Kidney tubule cell (primary cell): ENCODE measurements around the gene ROCK2.
"Not testable (repeated sequence)": the region's sequence is repeated elsewhere in the genome, so short reads cannot be mapped to it uniquely, and the experiment has no call there.

ENCODE experiments used
- DNase-seq: peaks from one replicate; pipeline ENCODE4 v3.0.0-alpha.2; 2018; ENCODE audit warnings: low spot score

Gene ROCK2

DNA sequence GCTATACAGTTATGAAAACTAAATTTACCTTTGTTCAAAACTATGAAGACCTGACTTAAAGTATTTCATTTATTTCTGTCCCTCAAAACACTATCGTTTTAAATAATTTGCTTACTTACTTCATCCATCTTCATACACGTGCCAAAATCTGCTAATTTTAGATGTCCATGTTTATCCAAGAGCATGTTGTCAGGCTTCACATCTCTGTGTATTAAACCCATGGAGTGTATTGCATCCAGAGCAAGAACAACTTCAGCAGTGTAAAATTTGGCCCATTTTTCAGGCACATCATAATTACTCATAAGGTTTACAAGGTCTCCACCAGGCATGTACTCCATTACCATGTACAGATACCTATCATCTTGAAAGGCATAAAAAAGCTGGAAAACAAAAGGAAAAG, 108.9 kb downstream of the ROCK2 start:
- DNase-seq = no peak

GRCh38 chr2:11234309-11234708, 110.1 kb downstream of the ROCK2 start:
- peak; percentile 18 for DNase-seq

- not testable (repeated sequence) for DNase-seq
Measured at GRCh38 chr2:11231193-11231592, 113.2 kb downstream of the ROCK2 start.

- DNase-seq = no peak
Measured at GRCh38 chr2:11228692-11229091, 115.7 kb downstream of the ROCK2 start.

- no peak for DNase-seq
Measured at GRCh38 chr2:11227595-11227994, 116.8 kb downstream of the ROCK2 start.

DNA sequence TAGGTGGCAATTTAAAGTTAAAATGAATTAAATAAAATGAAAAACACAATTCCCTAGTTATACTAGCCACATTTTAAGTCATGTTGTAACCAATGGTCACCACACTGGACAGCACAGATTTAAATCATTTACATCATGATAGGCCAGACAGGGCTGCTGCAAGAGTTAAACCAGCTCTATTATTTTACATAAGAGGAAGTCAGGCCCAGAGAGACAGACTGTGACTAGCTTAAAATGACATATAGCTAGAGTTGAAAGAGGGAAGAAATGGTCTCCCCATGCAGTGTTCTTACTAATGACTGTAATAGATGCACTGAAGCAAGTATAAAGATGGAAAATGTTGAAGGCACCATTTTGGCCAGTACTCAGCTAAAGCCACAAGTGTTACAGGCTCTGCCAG, 119.5 kb downstream of the ROCK2 start:
- DNase-seq = no peak

DNA sequence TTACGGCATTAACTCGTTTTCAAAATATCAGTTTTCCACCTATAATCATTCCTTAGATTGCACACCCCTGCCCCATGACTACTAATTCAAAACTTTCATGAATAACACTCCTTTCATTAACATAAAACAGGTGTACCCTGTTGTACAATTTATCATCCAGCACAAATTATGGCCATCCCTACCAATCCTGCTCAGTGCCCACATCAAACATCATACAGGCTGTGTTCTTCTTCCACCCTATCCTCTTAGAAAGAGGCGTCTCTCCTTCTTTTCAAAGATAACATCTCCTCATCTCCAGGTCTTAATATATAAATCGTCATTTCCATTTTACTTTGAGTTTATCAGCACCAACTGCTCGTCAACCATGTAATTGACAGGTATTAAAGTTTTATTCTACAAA, 121.6 kb downstream of the ROCK2 start:
- no peak for DNase-seq

GRCh38 chr2:11220445-11220844, 124.0 kb downstream of the ROCK2 start:
- DNase-seq = no peak

DNA sequence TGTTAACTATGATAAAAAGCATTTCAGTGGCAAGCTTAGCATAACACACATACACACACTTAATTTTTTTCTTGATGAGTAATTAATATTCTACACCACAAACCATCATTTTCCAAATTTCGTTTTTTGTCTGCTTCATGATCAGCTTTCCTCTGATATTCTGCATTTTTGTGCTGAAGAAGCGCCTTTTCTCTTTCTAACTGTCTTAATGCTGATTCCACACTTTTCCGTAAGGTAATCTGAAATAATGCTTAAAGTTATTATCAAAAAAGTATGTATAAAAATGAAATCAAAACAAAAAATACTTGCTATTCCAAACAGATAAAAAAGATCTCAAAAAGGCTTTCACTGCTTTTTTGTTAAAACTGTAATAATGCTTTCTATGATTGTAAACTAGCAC, 129.0 kb downstream of the ROCK2 start:
- DNase-seq = no peak

GRCh38 chr2:11214770-11215169, 129.7 kb downstream of the ROCK2 start:
- DNase-seq = no peak

- no peak for DNase-seq
Measured at GRCh38 chr2:11213975-11214374, 130.5 kb downstream of the ROCK2 start.

DNA sequence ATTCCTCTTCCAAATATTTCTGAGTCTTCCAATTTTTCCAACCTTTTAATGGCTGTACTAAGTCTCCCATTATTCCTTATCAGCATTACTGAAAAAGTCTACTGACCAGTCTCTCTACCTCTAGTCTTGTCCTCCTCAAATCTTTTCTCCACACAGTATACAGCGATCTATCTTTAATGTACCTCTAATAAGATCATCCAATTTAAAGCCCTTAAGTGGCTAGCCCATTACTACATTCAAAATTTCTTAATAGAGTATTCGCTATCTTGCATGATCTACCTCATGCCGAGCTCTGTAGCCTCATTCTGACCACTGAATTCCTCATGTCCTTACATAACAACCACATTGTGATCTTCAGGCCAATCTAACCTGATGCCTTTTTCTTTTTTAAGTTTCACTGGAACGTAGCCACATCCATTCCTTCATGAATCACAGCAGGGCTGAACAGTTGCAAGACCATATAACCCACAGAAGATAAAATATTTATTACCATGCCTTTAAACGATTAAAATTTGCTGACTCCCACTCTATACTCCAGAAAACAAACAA, 131.3 kb downstream of the ROCK2 start:
- DNase-seq = no peak

DNA sequence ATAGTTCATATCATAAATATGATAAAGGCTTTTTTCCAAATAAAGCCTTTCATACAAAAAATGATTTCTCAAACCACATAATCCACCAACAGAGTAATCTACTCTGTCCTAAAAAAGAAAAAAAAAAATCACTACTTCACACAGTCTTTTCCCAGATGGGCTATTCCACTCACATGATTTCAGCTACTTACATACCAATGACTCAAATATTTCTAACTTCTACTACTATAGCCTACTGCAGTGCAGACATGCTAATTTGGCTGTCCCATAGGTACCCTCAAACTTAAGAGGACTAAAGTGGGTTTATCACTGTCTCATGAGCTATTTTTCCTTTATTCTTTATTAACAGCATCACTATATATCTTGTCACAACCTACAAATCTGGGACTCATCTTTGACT, 131.8 kb downstream of the ROCK2 start:
- no peak for DNase-seq

- no peak for DNase-seq
Measured at GRCh38 chr2:11208083-11208482, 136.4 kb downstream of the ROCK2 start.

DNA sequence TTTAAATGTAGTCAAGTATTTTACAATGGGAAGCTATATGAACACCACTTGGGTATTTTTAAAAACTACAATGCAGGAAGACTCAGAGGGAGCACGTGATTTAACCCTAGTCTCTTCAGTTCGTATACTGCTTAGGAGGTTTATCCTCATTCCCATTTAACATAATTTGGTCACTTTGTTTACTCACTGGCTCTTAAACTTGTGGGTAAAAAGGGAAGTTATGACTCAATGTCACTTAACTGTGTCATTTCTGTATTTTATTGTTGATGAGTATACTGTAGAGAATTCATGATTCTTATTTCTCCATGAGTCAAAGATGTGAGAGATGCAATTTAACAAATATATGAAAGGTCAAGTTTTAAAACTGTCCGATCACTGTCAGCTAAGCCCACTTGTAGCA, 141.0 kb downstream of the ROCK2 start:
- DNase-seq = peak; percentile 72

DNA sequence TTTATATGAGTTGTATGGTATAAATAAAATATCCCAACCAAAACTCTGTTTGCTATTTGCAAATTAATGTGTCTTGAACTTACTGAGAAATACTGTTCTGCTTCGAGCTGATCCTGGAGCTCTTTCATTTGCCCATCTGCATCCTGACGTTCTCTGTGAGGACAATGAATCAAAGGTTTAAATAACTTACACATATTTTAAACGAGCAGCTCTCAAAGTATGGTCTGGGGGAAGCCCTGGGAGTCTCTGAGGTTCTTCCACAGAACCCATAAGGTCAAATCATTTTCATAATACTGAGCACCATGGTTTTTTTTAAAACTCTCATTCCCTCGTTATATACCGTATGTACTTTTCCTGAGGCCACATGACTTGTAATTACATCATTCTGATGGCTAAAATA, 142.5 kb downstream of the ROCK2 start:
- no peak for DNase-seq

DNA sequence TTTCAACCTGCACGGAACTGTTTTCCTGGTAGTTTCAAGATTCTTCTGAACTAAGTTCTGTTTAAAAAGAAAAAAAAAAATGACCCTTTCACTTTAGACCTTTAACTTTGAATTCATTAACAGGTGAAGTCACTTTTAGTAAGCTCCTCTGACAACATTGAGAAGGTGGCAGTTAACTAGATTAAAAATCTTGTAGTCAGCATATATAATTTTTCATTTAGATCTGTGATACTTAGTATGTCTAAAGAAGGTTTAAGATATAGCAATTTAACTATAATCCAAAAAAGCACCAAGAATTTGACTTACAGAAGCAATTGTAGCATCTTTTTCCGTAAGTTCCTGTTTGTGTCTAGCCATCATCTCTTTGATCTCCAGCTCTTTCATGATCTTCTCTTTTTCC, 143.8 kb downstream of the ROCK2 start:
- DNase-seq = no peak

- no peak for DNase-seq
Measured at GRCh38 chr2:11196246-11196645, 148.2 kb downstream of the ROCK2 start.

DNA sequence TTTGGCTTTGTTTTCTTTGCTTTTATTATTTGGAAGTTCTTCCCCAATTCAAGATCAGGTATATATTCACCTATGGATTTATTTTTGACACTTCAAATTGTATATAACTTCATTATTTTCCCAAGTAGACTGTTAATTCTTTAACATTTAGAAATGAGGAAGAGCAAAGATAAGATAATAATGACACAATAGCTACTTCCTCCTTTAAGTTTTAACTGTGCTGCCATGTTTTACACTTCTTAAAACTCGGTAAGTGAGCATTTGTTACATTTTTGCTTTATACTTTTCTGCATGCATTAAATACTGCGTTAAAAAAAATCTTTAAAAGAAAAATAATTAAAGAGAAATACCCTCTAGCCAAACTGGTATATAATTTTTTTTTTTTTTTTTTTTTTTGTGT, 156.7 kb downstream of the ROCK2 start:
- DNase-seq = no peak

GRCh38 chr2:11187083-11187619, 157.3 kb downstream of the ROCK2 start:
- peak; percentile 25 for DNase-seq

DNA sequence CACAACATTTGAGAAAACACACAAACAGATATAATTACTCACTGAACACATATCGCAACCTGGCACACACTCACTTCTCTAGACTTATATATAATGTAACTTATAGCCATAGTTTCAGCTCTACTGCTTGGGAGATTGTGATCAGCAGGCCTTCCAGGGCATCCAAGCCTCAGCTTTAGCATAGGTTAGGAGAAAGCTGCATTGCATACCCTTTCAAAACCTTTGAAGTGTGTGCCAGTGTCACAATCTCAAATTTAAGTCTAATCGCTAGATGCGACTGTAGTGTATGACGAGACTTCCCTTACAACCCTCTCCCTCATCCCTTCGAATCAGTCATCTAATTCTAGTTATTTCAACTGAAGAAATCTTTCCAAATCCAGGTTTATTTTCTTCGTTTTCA, 158.3 kb downstream of the ROCK2 start:
- DNase-seq = no peak

GRCh38 chr2:11182951-11183350, 161.5 kb downstream of the ROCK2 start:
- no peak for DNase-seq

GRCh38 chr2:11180653-11181052, 163.8 kb downstream of the ROCK2 start:
- DNase-seq = no peak

DNA sequence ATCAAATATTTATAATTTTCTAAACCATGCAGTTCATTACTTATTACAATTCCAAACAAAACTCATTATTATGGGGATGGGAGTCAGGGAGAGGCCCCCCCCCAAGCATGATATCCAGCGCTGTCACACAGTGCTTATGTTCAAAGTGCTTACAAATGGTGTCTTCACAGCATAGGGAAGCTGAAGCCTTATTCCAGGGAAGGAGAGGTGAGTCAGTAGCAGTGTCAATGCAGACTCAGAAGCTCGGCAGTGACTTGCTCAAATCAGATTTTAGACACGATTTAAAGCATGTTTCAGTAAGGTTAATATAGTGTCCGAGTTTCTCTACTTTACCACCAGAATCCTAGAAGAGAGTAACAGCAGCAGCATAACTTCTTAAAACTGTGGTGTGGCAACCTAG, 164.5 kb downstream of the ROCK2 start:
- no peak for DNase-seq

- DNase-seq = no peak
Measured at GRCh38 chr2:11179196-11179595, 165.2 kb downstream of the ROCK2 start.
